Adrenal gland (tissue), 12 donors: ENCODE measurements around the gene AJM1. TPM values are rescaled to one million over a fixed set of nuclear protein-coding genes. Genes with fewer than 3 reads are reported as not detected.
"Not testable (repeated sequence)": the region's sequence is repeated elsewhere in the genome, so short reads cannot be mapped to it uniquely, and the experiment has no call there.

ENCODE experiments used
- DNase-seq, 7 donors: peaks; one replicate each; pipeline ENCODE4 v3.0.0-alpha.2; 2019 to 2020
- H3K27ac ChIP-seq, 5 donors: fragments of 200-600 bp; sonication (generic) in 4 of 5; 1 replicate in 3 of 5; 2 replicates in 2 of 5; pipeline versions ENCODE4 v1.5.1 to v1.8.0; 2016 to 2020; ENCODE audit warnings: mild to moderate bottlenecking in 1 of 5
- H3K27me3 ChIP-seq: fragments of 200-600 bp; 2 replicates; pipeline ENCODE4 v1.8.0; 2021
- H3K36me3 ChIP-seq, 2 donors: fragments of 200-600 bp; replicated peaks in 1 of 2; 1 replicate in 1 of 2; 2 replicates in 1 of 2; pipeline versions ENCODE4 v1.5.1 to v1.8.0; 2018 to 2022
- H3K4me1 ChIP-seq, 2 donors: fragments of 200-600 bp; replicated peaks in 1 of 2; 1 replicate in 1 of 2; 2 replicates in 1 of 2; pipeline versions ENCODE4 v1.5.1 to v1.8.0; 2018 to 2021
- H3K4me3 ChIP-seq, 4 donors: fragments of 200-600 bp; sonication (generic) in 3 of 4; one replicate each; pipeline ENCODE4 v1.5.1; 2016 to 2018
- H3K9me3 ChIP-seq, 3 donors: fragments of 200-600 bp; sonication (generic) in 1 of 3; replicated peaks in 1 of 3; 1 replicate in 2 of 3; 2 replicates in 1 of 3; pipeline versions ENCODE4 v1.5.1 to v1.8.0; 2016 to 2021
- POLR2A ChIP-seq, 2 donors: fragments of 450-650 bp; IDR thresholded peaks; one replicate each; pipeline ENCODE4 v1.6.1; 2017; ENCODE audit warnings: antibody characterized with exemption in 2 of 2, mild to moderate bottlenecking in 2 of 2, moderate library complexity in 1 of 2
- WGBS, 4 donors: extraction: QIAGEN DNeasy Blood & Tissue Kit in 2 of 4; methylation state at CpG; one replicate each; pipeline versions ENCODE4 v1.1.5 to v1.1.7; 2013 to 2017; 5-methylcytosine and 5-hydroxymethylcytosine counted together
- intact Hi-C, 2 donors: fragments of 100-400 bp; cut with DNase I; formaldehyde crosslinking; loops; one replicate each; pipeline versions ENCODE4 v1.14.1 to v1.15.0; 2022 to 2023
- polyA plus RNA-seq, 3 donors: library from polyadenylated mRNA; stranded (reverse); fragments of 200-250 nt in 2 of 3; fragments of 350-450 nt in 1 of 3; fragmentation: Illumina TruSeq in 1 of 3; extraction: RNeasy Lipid Tissue Mini Kit (QIAGEN cat#74804) in 1 of 3; gene quantifications; one replicate each; pipeline ENCODE4 v1.2.3, GENCODE V29; 2013 to 2014
- total RNA-seq, 9 donors: library from RNA; depleted of rRNA in 4 of 9; stranded (reverse); fragments of >200 nt in 4 of 9; fragments of 120-200 nt in 1 of 9; fragmentation: NEBNext Ultra II Directional in 1 of 9; extraction: Animal tissue kit (Norgen Biotek cat#: 25700) in 1 of 9; gene quantifications; one replicate each; pipeline versions ENCODE4 v1.1.0 to v1.2.4, GENCODE V29; 2013 to 2023
- TF ChIP-seq, protein P1 (sequence below), 6 experiments: fragments of 450-650 bp in 4 of 6; fragments of 200-600 bp in 2 of 6; sonication (generic) in 1 of 6; IDR thresholded peaks; 1 replicate in 5 of 6; 2 replicates in 1 of 6; pipeline versions ENCODE4 v1.5.1 to v1.8.0; 2016 to 2021; ENCODE audit warnings: antibody characterized with exemption in 6 of 6, mild to moderate bottlenecking in 2 of 6, moderate library complexity in 1 of 6
- donor health status: healthy with polysubstance abuse.
- donor health status: Bipolar disorder and iron deficiency.
- donor health status: DM: yes; HTN: yes; CAD: no.
- donor health status: DM: no; HTN: no; CAD: no.
- donor health status: DM: no; HTN: no; CAD: no.
- donor health status: DM: yes; HTN: yes; CAD: no.

Gene AJM1
- total and polyA plus RNA-seq, 12 donors, result 0.33 to 13.7 (median 3.3) TPM

DNA sequence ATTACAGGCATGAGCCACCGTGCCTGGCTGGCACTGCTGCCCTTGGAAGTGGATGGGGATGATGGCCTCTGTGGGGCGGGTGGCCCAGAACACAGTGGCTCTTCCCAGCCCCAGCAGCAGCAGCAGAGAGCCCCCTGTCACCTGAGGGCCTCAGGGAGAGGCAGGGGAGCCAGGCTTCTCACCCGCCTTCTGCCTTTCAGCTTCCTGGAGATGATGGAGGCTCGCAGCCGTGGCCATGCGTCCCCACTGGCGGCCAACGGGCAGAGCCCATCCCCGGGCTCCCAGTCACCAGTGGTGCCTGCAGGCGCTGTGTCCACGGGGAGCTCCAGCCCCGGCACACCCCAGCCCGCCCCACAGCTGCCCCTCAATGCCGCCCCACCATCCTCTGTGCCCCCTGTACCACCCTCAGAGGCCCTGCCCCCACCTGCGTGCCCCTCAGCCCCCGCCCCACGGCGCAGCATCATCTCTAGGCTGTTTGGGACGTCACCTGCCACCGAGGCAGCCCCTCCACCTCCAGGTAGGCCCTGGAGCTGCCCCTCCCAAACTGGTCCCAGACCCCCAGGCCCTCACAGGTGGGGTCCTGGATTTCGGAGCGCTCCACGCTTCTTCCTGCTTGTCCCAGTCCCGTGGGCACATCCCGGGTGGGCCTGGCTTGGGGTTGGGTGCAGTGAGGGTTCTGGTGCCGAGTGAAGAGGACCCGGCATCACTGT, 5.0 kb upstream of the AJM1 start:
- peaks cover 13 to 17% of the 10 kb centered on the region in 2 donors for H3K4me1 ChIP-seq
- TF ChIP-seq, protein P1, sequence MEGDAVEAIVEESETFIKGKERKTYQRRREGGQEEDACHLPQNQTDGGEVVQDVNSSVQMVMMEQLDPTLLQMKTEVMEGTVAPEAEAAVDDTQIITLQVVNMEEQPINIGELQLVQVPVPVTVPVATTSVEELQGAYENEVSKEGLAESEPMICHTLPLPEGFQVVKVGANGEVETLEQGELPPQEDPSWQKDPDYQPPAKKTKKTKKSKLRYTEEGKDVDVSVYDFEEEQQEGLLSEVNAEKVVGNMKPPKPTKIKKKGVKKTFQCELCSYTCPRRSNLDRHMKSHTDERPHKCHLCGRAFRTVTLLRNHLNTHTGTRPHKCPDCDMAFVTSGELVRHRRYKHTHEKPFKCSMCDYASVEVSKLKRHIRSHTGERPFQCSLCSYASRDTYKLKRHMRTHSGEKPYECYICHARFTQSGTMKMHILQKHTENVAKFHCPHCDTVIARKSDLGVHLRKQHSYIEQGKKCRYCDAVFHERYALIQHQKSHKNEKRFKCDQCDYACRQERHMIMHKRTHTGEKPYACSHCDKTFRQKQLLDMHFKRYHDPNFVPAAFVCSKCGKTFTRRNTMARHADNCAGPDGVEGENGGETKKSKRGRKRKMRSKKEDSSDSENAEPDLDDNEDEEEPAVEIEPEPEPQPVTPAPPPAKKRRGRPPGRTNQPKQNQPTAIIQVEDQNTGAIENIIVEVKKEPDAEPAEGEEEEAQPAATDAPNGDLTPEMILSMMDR (IDR thresholded peaks at IDR 0.05), result no peak
- no peak for TF ChIP-seq POLR2A (IDR thresholded peaks at IDR 0.05)
- intact Hi-C loops, result no loop called here
- no peak overlapping the region for H3K4me3 ChIP-seq
- H3K27me3 ChIP-seq, result no peaks in the 10 kb centered on the region
- H3K36me3 ChIP-seq, result peaks cover 0 to 19% of the 10 kb centered on the region in 2 donors
- H3K9me3 ChIP-seq, result no peaks in the 10 kb centered on the region
- peak in 2 of 7 donors; percentile 4 to 14 for DNase-seq
- no peak overlapping the region for H3K27ac ChIP-seq
- whole genome bisulfite sequencing, 4 donors, result 88 to 98% (median 90%) methylated on average over 4 to 27 of the region's 27 CpGs

DNA sequence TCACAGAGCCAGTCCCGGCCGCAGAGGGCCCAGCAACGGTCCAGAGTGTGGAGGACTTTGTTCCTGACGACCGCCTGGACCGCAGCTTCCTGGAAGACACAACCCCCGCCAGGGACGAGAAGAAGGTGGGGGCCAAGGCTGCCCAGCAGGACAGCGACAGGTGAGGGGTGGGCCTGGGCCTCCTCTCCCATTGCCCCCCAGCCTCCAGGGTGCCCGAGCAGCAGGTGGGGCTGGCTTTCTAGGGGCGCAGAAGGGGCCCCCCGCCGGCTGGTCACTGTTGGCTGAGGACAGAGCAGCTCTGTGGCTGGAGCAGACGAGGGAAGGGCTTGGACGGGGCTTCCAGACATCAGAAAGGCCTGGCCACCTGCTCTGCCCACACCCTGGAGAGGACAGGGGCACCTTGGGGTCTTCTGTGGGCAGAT, 4.4 kb upstream of the AJM1 start:
- intact Hi-C loops, H3K4me3 ChIP-seq, H3K9me3 ChIP-seq, H3K27me3 ChIP-seq, H3K27ac ChIP-seq, DNase-seq: not testable (repeated sequence)
- H3K4me1 ChIP-seq, result peaks cover 17 to 22% of the 10 kb centered on the region in 2 donors
- H3K36me3 ChIP-seq, result peaks cover 0 to 14% of the 10 kb centered on the region in 2 donors
- 91 to 96% (median 93%) methylated on average over 6 to 15 of the region's 15 CpGs for WGBS, 4 donors

DNA sequence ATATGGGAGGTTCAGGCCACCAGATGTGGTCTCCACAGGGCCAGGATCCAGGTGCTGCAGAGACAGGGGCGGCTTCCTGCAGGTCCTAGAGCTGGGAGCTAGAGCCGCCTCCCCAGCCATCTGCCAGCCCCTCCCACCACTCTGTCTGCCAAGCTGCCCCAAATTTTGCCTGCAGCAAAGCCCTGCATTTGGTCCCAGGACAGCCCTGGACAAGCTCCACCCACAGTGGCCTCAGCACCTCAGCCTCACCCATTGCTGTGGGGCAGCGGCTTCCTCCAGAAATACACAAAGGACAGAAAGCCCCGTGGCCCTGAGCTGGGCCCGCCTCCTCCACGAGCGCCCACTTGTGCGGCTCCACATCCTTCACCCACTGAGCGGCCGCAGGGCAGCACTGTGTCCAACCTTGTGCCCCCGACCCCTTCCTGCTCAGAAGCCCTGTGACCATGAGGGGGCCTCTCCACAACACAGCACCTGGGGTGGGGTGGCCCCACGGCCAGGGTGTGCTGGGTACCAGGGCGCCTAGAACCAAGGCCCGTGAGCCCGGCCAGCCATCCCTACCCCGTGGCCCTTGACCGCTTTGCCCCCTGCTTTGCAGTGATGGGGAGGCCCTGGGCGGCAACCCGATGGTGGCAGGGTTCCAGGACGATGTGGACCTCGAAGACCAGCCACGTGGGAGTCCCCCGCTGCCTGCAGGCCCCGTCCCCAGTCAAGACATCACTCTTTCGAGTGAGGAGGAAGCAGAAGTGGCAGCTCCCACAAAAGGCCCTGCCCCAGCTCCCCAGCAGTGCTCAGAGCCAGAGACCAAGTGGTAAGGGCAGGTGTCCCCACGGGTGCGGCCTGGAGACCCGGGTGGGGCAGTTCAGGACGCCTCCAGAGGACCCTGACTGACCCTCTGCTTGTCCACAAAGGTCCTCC, 3.7 kb upstream of the AJM1 start:
- WGBS, 4 donors, result 87 to 93% (median 90%) methylated on average over 9 to 29 of the region's 29 CpGs
- intact Hi-C loops, result no loop called here
- TF ChIP-seq POLR2A (IDR thresholded peaks at IDR 0.05), result no peak
- TF ChIP-seq, protein P1 (IDR thresholded peaks at IDR 0.05), result no peak
- peaks cover 0 to 14% of the 10 kb centered on the region in 2 donors for H3K36me3 ChIP-seq
- H3K4me1 ChIP-seq, result peaks cover 17 to 29% of the 10 kb centered on the region in 2 donors
- H3K4me3 ChIP-seq, result no peak overlapping the region
- no peaks in the 10 kb centered on the region for H3K9me3 ChIP-seq
- no peak overlapping the region for H3K27ac ChIP-seq
- H3K27me3 ChIP-seq, result no peaks in the 10 kb centered on the region
- no peak for DNase-seq

DNA sequence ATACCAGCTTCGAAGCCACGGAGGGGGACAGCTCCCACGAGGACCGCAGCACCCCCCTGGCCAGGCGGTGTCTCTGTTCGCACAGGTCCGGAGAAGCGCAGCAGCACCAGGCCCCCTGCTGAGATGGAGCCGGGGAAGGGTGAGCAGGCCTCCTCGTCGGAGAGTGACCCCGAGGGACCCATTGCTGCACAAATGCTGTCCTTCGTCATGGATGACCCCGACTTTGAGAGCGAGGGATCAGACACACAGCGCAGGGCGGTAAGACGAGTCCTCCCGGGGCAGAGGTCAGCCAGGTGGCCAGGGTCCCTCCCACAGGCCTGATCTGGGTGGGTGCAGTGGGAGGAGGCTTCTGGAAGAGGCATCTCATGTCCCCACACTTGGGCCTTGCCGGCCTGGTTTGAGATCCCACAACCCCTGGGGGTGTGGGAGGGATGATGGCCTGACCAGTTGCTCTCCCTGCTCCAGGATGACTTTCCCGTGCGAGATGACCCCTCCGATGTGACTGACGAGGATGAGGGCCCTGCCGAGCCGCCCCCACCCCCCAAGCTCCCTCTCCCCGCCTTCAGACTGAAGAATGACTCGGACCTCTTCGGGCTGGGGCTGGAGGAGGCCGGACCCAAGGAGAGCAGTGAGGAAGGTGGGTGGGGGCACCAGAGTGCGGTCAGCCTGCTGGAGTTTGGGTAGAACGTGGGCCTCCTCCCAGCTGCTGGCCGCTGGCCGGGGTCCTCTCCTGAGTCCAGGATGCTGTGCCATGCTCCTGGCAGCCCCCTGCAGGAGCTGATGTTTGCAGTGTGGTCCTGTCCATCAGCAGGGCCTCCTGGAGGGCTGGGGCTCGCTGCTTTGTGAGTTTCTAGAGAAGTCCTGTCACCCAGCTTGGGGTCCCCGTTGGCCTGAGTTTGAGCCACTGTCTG, 2.8 kb upstream of the AJM1 start:
- Histone ChIP-seq H3K27me3 (no peaks in the 10 kb centered on the region), H3K4me1 (peaks cover 17 to 35% of the 10 kb centered on the region in 2 donors), H3K9me3 (no peaks in the 10 kb centered on the region), H3K36me3 (peaks cover 0 to 14% of the 10 kb centered on the region in 2 donors), H3K4me3 (no peak overlapping the region), H3K27ac (no peak overlapping the region)
- no peak for DNase-seq
- intact Hi-C loops, result loop anchor here (10.0 kb wide), 2 partner anchors 45 to 105 kb away; partner anchors contain the start of genes C8G (in 1 of the 2), CCDC183 (in 1 of the 2), FBXW5 (in 1 of the 2) and TMEM141 (in 1 of the 2)
- 87 to 98% (median 92%) methylated on average over 13 to 36 of the region's 36 CpGs for WGBS, 4 donors
- TF ChIP-seq POLR2A (IDR thresholded peaks at IDR 0.05), result no peak
- TF ChIP-seq, protein P1 (IDR thresholded peaks at IDR 0.05), result no peak
